Activated CD4-positive, alpha-beta T cell treated with anti-CD3 and anti-CD28 coated beads for 36 hours (primary cell): Measurements from ENCODE around the gene FAM181B. TPM values are rescaled to one million over a fixed set of nuclear protein-coding genes. Genes with fewer than 3 reads are reported as not detected.

Experiments
- ATAC-seq: fragments of 200-7000 bp; cut with Tn5 transposase; one replicate; pipeline ENCODE4 v1.10.0; 2021; ENCODE audit warnings: mild to moderate bottlenecking, moderate library complexity
- CTCF ChIA-PET: fragments of 350-600 bp; sonication (Branson Sonifier 250); formaldehyde crosslinking; loops from one replicate; lab custom pipeline; 2021; ENCODE audit warnings: antibody characterized with exemption; lab: Charles Lee
- POLR2A ChIA-PET: fragments of 350-600 bp; sonication (Branson Sonifier 250); formaldehyde crosslinking; loops from one replicate; lab custom pipeline; 2021; ENCODE audit warnings: antibody characterized with exemption, inconsistent platforms; lab: Charles Lee
- DNase-seq: peaks from one replicate; pipeline ENCODE4 v3.0.0-alpha.2; 2020
- H3K27ac Mint-ChIP-seq: one replicate; pipeline ENCODE4 v1.8.0; 2021; ENCODE audit warnings: mixed read lengths
- H3K27me3 Mint-ChIP-seq: one replicate; pipeline ENCODE4 v1.8.0; 2021; ENCODE audit warnings: mixed read lengths
- H3K36me3 Mint-ChIP-seq: one replicate; pipeline ENCODE4 v1.8.0; 2021; ENCODE audit warnings: low read depth, mixed read lengths
- H3K4me1 Mint-ChIP-seq: one replicate; pipeline ENCODE4 v1.8.0; 2021; ENCODE audit warnings: mixed read lengths
- H3K4me3 Mint-ChIP-seq: one replicate; pipeline ENCODE4 v1.8.0; 2021; ENCODE audit warnings: mild to moderate bottlenecking, moderate library complexity, mixed read lengths
- H3K9me3 Mint-ChIP-seq: one replicate; pipeline ENCODE4 v1.8.0; 2021; ENCODE audit warnings: low read depth, mixed read lengths
- intact Hi-C, 2 experiments: fragments of 100-400 bp; cut with DNase I in 1 of 2; cut with micrococcal nuclease in 1 of 2; formaldehyde crosslinking; loops; one replicate each; pipeline versions ENCODE4 v1.14.2 to v1.15.1; 2022 to 2024; cut with DNase I, micrococcal nuclease
- total RNA-seq, 2 experiments: library from RNA; stranded (reverse); gene quantifications; one replicate each; pipeline ENCODE4 v1.2.3, GENCODE V29; 2021

The FAM181B gene
- total RNA-seq, 2 experiments from 2014 or later, result not detected

- H3K36me3 Mint-ChIP-seq, result no peaks in the 10 kb centered on the region
- ChIA-PET POLR2A (no interaction called here), CTCF (interaction anchor here (1.4 kb wide), 1 partner anchor 14 kb away, joined by 5 read pairs; no protein-coding TSS in a partner anchor)
- H3K9me3 Mint-ChIP-seq, result no peaks in the 10 kb centered on the region
- intact Hi-C loops, result no loop called here
- H3K27me3 Mint-ChIP-seq, result no peaks in the 10 kb centered on the region
- H3K4me1 Mint-ChIP-seq, result peaks cover 22% of the 10 kb centered on the region
- H3K27ac Mint-ChIP-seq, result no peak overlapping the region
- H3K4me3 Mint-ChIP-seq, result no peak overlapping the region
- ATAC-seq (no peak), DNase-seq (no peak)
These were observed 26.0 kb upstream of the FAM181B start for GRCh38 chr11:82759649-82760048.

GRCh38 chr11:82757660-82758357 lies 24.1 kb upstream of the FAM181B start:
- ATAC-seq (no peak), DNase-seq (no peak)
- H3K27ac Mint-ChIP-seq, result no peak overlapping the region
- H3K4me3 Mint-ChIP-seq, result no peak overlapping the region
- ChIA-PET CTCF (interaction anchor here (0.6 to 1.6 kb wide), 3 partner anchors 16 to 41 kb away, joined by 3 to 6 read pairs (median 4); no protein-coding TSS in a partner anchor), POLR2A (interaction anchor here (0.7 kb wide), 1 partner anchor 8 kb away, joined by 4 read pairs; no protein-coding TSS in a partner anchor)
- no peaks in the 10 kb centered on the region for H3K9me3 Mint-ChIP-seq
- peaks cover 22% of the 10 kb centered on the region for H3K4me1 Mint-ChIP-seq
- H3K27me3 Mint-ChIP-seq, result no peaks in the 10 kb centered on the region
- no peaks in the 10 kb centered on the region for H3K36me3 Mint-ChIP-seq
- intact Hi-C loops, result no loop called here

- intact Hi-C loops, result no loop called here
- ChIA-PET POLR2A (interaction anchor here (0.6 kb wide), 1 partner anchor 66 kb away, joined by 7 read pairs; no protein-coding TSS in a partner anchor), CTCF (interaction anchor here (0.8 to 1.6 kb wide), 3 partner anchors 17 to 1080 kb away, joined by 3 to 6 read pairs (median 3); no protein-coding TSS in a partner anchor)
- H3K9me3 Mint-ChIP-seq, result no peaks in the 10 kb centered on the region
- H3K27me3 Mint-ChIP-seq, result no peaks in the 10 kb centered on the region
- peak overlapping the region; percentile 44 for H3K27ac Mint-ChIP-seq
- DNase-seq (no peak), ATAC-seq (peak; percentile 53)
- no peak overlapping the region for H3K4me3 Mint-ChIP-seq
- H3K36me3 Mint-ChIP-seq, result no peaks in the 10 kb centered on the region
- peaks cover 22% of the 10 kb centered on the region for H3K4me1 Mint-ChIP-seq
These were observed 23.3 kb upstream of the FAM181B start for GRCh38 chr11:82756765-82757639.

- H3K27me3 Mint-ChIP-seq, result no peaks in the 10 kb centered on the region
- no peaks in the 10 kb centered on the region for H3K36me3 Mint-ChIP-seq
- H3K27ac Mint-ChIP-seq, result no peak overlapping the region
- intact Hi-C loops, result no loop called here
- H3K4me3 Mint-ChIP-seq, result no peak overlapping the region
- H3K4me1 Mint-ChIP-seq, result peaks cover 43% of the 10 kb centered on the region
- ChIA-PET CTCF (no interaction called here), POLR2A (no interaction called here)
- no peak for ATAC-seq
- no peak for DNase-seq
- H3K9me3 Mint-ChIP-seq, result no peaks in the 10 kb centered on the region
These were observed 20.7 kb upstream of the FAM181B start for GRCh38 chr11:82754410-82754809.

GRCh38 chr11:82753921-82754320 lies 20.3 kb upstream of the FAM181B start:
- H3K4me1 Mint-ChIP-seq, result peaks cover 43% of the 10 kb centered on the region
- intact Hi-C loops, result no loop called here
- H3K4me3 Mint-ChIP-seq, result no peak overlapping the region
- ChIA-PET POLR2A (no interaction called here), CTCF (no interaction called here)
- no peaks in the 10 kb centered on the region for H3K36me3 Mint-ChIP-seq
- H3K27me3 Mint-ChIP-seq, result no peaks in the 10 kb centered on the region
- H3K27ac Mint-ChIP-seq, result no peak overlapping the region
- DNase-seq, result no peak
- H3K9me3 Mint-ChIP-seq, result no peaks in the 10 kb centered on the region
- no peak for ATAC-seq

- ATAC-seq (no peak), DNase-seq (no peak)
- intact Hi-C loops, result no loop called here
- ChIA-PET POLR2A (no interaction called here), CTCF (no interaction called here)
- no peaks in the 10 kb centered on the region for H3K9me3 Mint-ChIP-seq
- peaks cover 37% of the 10 kb centered on the region for H3K4me1 Mint-ChIP-seq
- no peaks in the 10 kb centered on the region for H3K27me3 Mint-ChIP-seq
- no peaks in the 10 kb centered on the region for H3K36me3 Mint-ChIP-seq
- no peak overlapping the region for H3K27ac Mint-ChIP-seq
- no peak overlapping the region for H3K4me3 Mint-ChIP-seq
These were observed 19.1 kb upstream of the FAM181B start for GRCh38 chr11:82752801-82753200.

GRCh38 chr11:82750643-82751139 lies 17.0 kb upstream of the FAM181B start:
- Mint-ChIP-seq H3K4me3 (peak overlapping the region; percentile 4), H3K36me3 (no peaks in the 10 kb centered on the region), H3K9me3 (no peaks in the 10 kb centered on the region), H3K27me3 (no peaks in the 10 kb centered on the region), H3K4me1 (peaks cover 21% of the 10 kb centered on the region), H3K27ac (no peak overlapping the region)
- POLR2A ChIA-PET, result no interaction called here
- CTCF ChIA-PET, result interaction anchor here (0.6 to 0.8 kb wide), 2 partner anchors 68 to 110 kb away, joined by 3 to 4 read pairs; no protein-coding TSS in a partner anchor
- intact Hi-C loops, result no loop called here
- peak; percentile 24 for DNase-seq
- peak; percentile 75 for ATAC-seq

GRCh38 chr11:82747471-82747870 lies 13.8 kb upstream of the FAM181B start:
- Mint-ChIP-seq H3K4me3 (no peak overlapping the region), H3K27me3 (peaks cover 2% of the 10 kb centered on the region), H3K36me3 (no peaks in the 10 kb centered on the region), H3K27ac (no peak overlapping the region), H3K9me3 (no peaks in the 10 kb centered on the region), H3K4me1 (peaks cover 21% of the 10 kb centered on the region)
- no peak for ATAC-seq
- POLR2A ChIA-PET, result no interaction called here
- intact Hi-C loops, result no loop called here
- CTCF ChIA-PET, result no interaction called here
- no peak for DNase-seq

GRCh38 chr11:82738091-82738490 lies 4.4 kb upstream of the FAM181B start:
- Mint-ChIP-seq H3K27me3 (peaks cover 35% of the 10 kb centered on the region), H3K27ac (no peak overlapping the region), H3K9me3 (no peaks in the 10 kb centered on the region), H3K4me1 (no peaks in the 10 kb centered on the region), H3K36me3 (no peaks in the 10 kb centered on the region), H3K4me3 (no peak overlapping the region)
- CTCF ChIA-PET, result interaction anchor here (1.5 kb wide), 1 partner anchor 18 kb away, joined by 3 read pairs; no protein-coding TSS in a partner anchor
- POLR2A ChIA-PET, result no interaction called here
- no peak for DNase-seq
- no peak for ATAC-seq
- intact Hi-C loops, result no loop called here

- peaks cover 10% of the 10 kb centered on the region for H3K4me1 Mint-ChIP-seq
- H3K9me3 Mint-ChIP-seq, result no peaks in the 10 kb centered on the region
- intact Hi-C loops, result loop anchor here in 1 of 2 experiments (5.0 kb wide), 1 partner anchor 553 kb away; the partner anchor contains the start of gene CCDC90B
- H3K27me3 Mint-ChIP-seq, result peaks cover 44% of the 10 kb centered on the region
- H3K4me3 Mint-ChIP-seq, result peak overlapping the region; percentile 45
- no peak overlapping the region for H3K27ac Mint-ChIP-seq
- ChIA-PET CTCF (interaction anchor here (1.1 to 1.8 kb wide), 4 partner anchors 14 to 515 kb away, joined by 3 to 6 read pairs (median 5); no protein-coding TSS in a partner anchor), POLR2A (no interaction called here)
- no peak for DNase-seq
- no peak for ATAC-seq
- H3K36me3 Mint-ChIP-seq, result no peaks in the 10 kb centered on the region
These were observed 436 bp upstream of the FAM181B start for GRCh38 chr11:82734120-82734479.
